Uterus (tissue), 2 donors: ENCODE results near the gene TPRG1.

Experiments
- CTCF ChIP-seq, 4 experiments: fragments of 200-600 bp in 2 of 4; fragments of 450-650 bp in 2 of 4; sonication (generic) in 2 of 4; IDR thresholded peaks; one replicate each; pipeline ENCODE4 v1.5.1; 2016 to 2019; ENCODE audit warnings: antibody characterized with exemption in 4 of 4, mild to moderate bottlenecking in 2 of 4, moderate library complexity in 1 of 4
- POLR2A ChIP-seq, 2 donors: fragments of 450-650 bp; IDR thresholded peaks; one replicate each; pipeline ENCODE4 v1.6.1; 2016; ENCODE audit warnings: antibody characterized with exemption in 2 of 2, mild to moderate bottlenecking in 1 of 2, moderate library complexity in 1 of 2

- TF ChIP-seq CTCF (IDR thresholded peaks at IDR 0.05), result no peak
- no peak for TF ChIP-seq POLR2A (IDR thresholded peaks at IDR 0.05)
Measured at GRCh38 chr3:189143771-189144170, 28.0 kb upstream of the TPRG1 start.
